ENCODE measurements around the gene ADAMTS2.

ADAMTS2 gene

DNA sequence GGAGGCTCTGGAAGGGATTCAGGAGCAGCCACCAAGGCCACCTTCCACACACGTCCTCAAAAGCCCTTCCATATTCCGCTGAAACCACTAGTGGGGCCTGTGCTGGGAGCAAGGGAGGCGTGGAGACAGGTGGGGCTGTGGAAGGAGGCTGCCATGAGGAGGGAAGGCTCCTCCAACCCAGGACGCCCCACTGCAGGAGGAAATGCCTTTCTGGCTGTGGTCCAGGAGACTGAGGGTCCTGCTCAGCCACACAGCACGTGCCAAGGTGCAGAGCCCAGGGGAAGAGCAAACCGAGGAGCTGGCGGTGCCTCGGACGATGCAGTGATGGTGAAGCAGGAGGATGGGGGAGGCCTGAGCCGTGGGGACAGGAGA lies 49.5 kb downstream of the ADAMTS2 start:
- Histone ChIP-seq H3K4me3 (ENCODE audit: low read length) (no peak overlapping the region), H3K36me3 (ENCODE audit: insufficient read depth, low read length) (no peaks in the 10 kb centered on the region), H3K27me3 (ENCODE audit: insufficient read depth, low read length) (no peaks in the 10 kb centered on the region), H3K9me3 (ENCODE audit: insufficient read depth, low read depth, low read length) (peaks cover 6% of the 10 kb centered on the region; the same call in 1 of the 2 replicates), H3K4me1 (ENCODE audit: insufficient read depth, low read length) (no peaks in the 10 kb centered on the region), H3K27ac (ENCODE audit: low read depth, low read length) (no peak overlapping the region), H3K9ac (ENCODE audit: low read depth, low read length) (no peak overlapping the region)
- 90% methylated on average over 10 of the region's 10 CpGs for WGBS

DNA sequence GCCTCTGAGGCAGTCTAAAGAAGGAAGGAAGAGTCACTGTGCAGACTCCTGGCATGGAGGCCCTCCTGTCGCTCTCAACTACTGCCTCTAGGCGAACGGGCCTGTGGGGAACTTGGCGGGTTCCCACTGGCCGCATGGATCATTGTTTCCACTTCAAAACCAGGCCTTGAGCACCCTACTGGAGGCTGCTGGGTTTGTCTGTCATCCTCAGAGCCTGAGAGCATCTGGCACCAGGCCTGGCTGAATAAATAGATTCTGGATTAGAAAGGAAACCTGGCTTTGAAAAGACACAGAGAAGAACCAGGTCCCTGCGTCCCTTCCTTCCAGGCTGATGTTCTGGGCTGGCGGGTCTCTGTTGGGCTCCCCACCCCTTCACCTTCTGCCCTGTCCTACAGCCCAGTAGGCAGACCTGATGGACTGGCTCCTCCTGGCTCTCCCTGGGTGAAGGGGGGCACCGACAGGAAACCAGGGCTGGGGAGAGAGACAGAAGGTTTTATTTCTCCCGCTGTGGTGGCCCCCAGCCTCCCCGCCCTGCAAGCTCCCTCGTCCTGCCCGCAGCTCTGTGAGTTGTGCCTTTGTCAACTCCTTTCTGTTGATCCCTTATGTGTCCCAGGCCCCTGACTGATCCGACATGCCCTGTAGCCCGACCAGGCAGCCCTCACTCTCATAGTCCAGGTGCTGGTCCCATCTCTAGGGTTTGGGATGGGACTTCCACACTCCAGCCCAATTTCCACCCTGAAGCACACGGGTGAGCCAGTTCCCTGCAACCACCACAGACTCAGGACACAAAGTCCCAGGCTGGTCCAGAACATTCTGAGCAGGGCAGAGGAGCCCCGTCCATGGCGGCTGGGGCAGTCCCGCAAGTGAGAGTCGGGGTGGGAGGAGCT lies 50.1 kb downstream of the ADAMTS2 start:
- no peak overlapping the region for H3K4me3 ChIP-seq (ENCODE audit: low read length)
- H3K9me3 ChIP-seq (ENCODE audit: insufficient read depth, low read depth, low read length) = peaks cover 6% of the 10 kb centered on the region; the same call in 1 of the 2 replicates
- no peaks in the 10 kb centered on the region for H3K4me1 ChIP-seq (ENCODE audit: insufficient read depth, low read length)
- no peak overlapping the region for H3K27ac ChIP-seq (ENCODE audit: low read depth, low read length)
- WGBS = 90% methylated on average over 18 of the region's 19 CpGs
- no peak overlapping the region for H3K9ac ChIP-seq (ENCODE audit: low read depth, low read length)
- H3K36me3 ChIP-seq (ENCODE audit: insufficient read depth, low read length) = no peaks in the 10 kb centered on the region
- no peaks in the 10 kb centered on the region for H3K27me3 ChIP-seq (ENCODE audit: insufficient read depth, low read length)

DNA sequence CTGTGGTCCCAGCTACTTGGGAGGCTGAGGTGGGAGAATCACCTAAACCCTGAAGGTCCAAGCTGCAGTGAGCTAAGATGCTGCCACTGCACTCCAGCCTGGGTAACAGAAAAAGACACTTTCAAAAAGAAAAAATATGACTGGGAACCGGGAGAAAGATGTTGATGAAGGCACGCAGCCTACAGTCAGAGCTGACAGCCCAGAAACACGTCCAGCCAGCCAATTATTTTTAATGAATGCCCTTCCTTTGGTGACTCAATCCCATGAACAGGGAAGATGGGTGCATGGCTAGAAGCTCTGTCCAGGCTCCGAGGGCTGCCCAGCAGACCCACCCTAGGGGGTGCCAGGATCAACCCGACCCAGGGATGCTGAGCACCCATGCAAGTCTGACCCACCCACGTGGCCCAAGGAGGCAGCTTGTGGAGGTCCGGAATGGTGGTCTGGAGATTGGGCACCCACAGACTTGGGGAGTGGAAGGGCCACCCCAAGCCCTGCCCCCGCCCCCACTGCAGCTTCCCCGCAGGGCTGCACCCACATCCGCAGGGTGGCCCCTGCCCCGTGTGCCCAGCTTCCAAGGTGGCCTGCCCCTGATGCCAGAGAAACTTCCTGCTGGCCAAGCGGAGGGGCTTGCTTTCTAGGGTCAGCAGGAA lies 51.0 kb downstream of the ADAMTS2 start:
- no peaks in the 10 kb centered on the region for H3K4me1 ChIP-seq (ENCODE audit: insufficient read depth, low read length)
- peaks cover 6% of the 10 kb centered on the region; the same call in 1 of the 2 replicates for H3K9me3 ChIP-seq (ENCODE audit: insufficient read depth, low read depth, low read length)
- H3K9ac ChIP-seq (ENCODE audit: low read depth, low read length) = no peak overlapping the region
- H3K36me3 ChIP-seq (ENCODE audit: insufficient read depth, low read length) = no peaks in the 10 kb centered on the region
- no peaks in the 10 kb centered on the region for H3K27me3 ChIP-seq (ENCODE audit: insufficient read depth, low read length)
- H3K4me3 ChIP-seq (ENCODE audit: low read length) = no peak overlapping the region
- 95% methylated on average over 12 of the region's 12 CpGs for WGBS
- H3K27ac ChIP-seq (ENCODE audit: low read depth, low read length) = no peak overlapping the region

- no peak overlapping the region for H3K27ac ChIP-seq (ENCODE audit: low read depth, low read length)
- H3K4me1 ChIP-seq (ENCODE audit: insufficient read depth, low read length) = no peaks in the 10 kb centered on the region
- H3K4me3 ChIP-seq (ENCODE audit: low read length) = no peak overlapping the region
- no peaks in the 10 kb centered on the region for H3K27me3 ChIP-seq (ENCODE audit: insufficient read depth, low read length)
- no peaks in the 10 kb centered on the region for H3K36me3 ChIP-seq (ENCODE audit: insufficient read depth, low read length)
- WGBS = 90% methylated on average over 16 of the region's 16 CpGs
- H3K9me3 ChIP-seq (ENCODE audit: insufficient read depth, low read depth, low read length) = no peaks in the 10 kb centered on the region
- no peak overlapping the region for H3K9ac ChIP-seq (ENCODE audit: low read depth, low read length)
Measured at GRCh38 chr5:179292681-179293635, 52.3 kb downstream of the ADAMTS2 start.

GRCh38 chr5:179292202-179292601 lies 53.1 kb downstream of the ADAMTS2 start:
- Histone ChIP-seq H3K27ac (ENCODE audit: low read depth, low read length) (no peak overlapping the region), H3K27me3 (ENCODE audit: insufficient read depth, low read length) (no peaks in the 10 kb centered on the region), H3K4me3 (ENCODE audit: low read length) (no peak overlapping the region), H3K4me1 (ENCODE audit: insufficient read depth, low read length) (no peaks in the 10 kb centered on the region), H3K36me3 (ENCODE audit: insufficient read depth, low read length) (no peaks in the 10 kb centered on the region), H3K9ac (ENCODE audit: low read depth, low read length) (no peak overlapping the region), H3K9me3 (ENCODE audit: insufficient read depth, low read depth, low read length) (no peaks in the 10 kb centered on the region)
- 93% methylated on average over 7 of the region's 7 CpGs for WGBS

DNA sequence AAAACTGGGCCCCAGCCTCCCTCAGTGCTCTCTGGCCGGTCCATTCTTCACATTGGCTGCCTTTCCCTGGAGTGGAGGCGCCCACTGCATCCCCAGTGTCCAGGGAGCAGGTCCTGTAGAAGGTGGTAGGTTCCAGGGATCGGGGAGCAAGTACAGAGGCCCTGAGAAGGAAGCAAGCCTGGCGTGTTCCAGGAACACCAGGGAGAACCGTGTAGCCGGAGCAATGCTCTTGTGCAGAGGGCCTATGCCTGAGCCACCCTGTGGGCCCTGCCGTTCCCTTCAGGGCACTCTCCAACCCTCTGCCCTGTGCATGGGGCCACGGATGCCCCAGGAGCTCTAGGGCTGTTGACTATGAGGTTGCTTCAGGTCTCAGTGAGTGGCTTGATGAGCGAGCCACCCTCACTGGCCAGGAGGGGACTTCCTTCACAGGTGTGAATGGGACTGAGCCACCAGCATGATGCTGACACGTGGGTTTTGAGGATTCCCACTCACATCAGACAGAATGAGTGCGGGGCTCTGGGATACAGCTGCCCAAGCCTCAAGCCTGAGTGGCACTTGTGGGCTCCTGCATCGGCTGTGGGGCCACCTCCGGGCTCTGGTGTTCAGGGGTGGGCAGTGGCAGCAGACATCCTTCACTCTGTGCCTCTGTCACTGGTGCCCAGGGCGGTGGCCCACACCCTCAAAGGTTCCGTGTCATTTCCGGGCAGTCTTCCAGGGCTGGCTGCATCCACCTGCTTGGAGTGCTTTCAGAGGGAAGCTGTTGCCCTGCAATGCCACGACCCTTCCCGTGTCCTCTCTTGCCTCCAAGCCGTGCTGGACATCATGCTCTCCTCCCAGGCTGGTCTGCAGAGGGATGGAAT lies 54.4 kb downstream of the ADAMTS2 start:
- H3K4me1 ChIP-seq (ENCODE audit: insufficient read depth, low read length) = no peaks in the 10 kb centered on the region
- no peak overlapping the region for H3K27ac ChIP-seq (ENCODE audit: low read depth, low read length)
- WGBS = 93% methylated on average over 19 of the region's 19 CpGs

DNA sequence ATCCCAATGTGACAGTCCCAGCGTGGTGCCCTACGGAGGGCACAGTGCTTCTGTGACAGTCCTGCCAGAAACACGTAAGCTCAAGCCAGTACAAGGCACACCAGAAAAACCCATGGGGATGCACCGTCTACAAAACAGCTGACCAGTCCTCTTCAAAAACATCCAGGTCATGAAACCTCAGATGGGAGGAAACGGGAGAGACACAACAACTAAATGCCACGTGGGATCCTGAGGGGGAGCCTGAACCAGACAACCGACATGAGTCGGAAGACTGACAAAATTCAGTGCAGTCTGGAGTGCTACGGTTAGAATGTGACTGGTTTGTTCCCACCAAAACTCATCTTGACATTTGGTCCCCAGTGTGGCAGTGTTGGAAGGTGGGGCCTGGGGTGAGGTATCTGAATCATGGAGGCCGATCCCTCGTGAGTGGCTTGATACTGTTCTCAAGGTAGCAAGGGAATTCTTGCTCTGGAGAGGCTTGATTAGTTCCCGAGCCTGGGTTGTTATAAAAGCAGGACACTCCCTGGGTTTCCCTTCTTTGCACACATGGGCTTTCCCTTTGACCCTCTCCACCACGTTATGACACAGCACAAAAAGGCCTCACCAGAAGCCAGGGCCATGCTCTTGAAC lies 55.4 kb downstream of the ADAMTS2 start:
- Histone ChIP-seq H3K9ac (ENCODE audit: low read depth, low read length) (no peak overlapping the region), H3K36me3 (ENCODE audit: insufficient read depth, low read length) (no peaks in the 10 kb centered on the region), H3K4me1 (ENCODE audit: insufficient read depth, low read length) (no peaks in the 10 kb centered on the region), H3K27me3 (ENCODE audit: insufficient read depth, low read length) (no peaks in the 10 kb centered on the region), H3K27ac (ENCODE audit: low read depth, low read length) (no peak overlapping the region), H3K4me3 (ENCODE audit: low read length) (no peak overlapping the region), H3K9me3 (ENCODE audit: insufficient read depth, low read depth, low read length) (no peaks in the 10 kb centered on the region)
- 88% methylated on average over 13 of the region's 13 CpGs for WGBS

More for the DNA sequence above, 54.4 kb downstream of the ADAMTS2 start:
- H3K4me3 ChIP-seq (ENCODE audit: low read length) = no peak overlapping the region
- H3K36me3 ChIP-seq (ENCODE audit: insufficient read depth, low read length) = no peaks in the 10 kb centered on the region
- no peaks in the 10 kb centered on the region for H3K9me3 ChIP-seq (ENCODE audit: insufficient read depth, low read depth, low read length)
- no peak overlapping the region for H3K9ac ChIP-seq (ENCODE audit: low read depth, low read length)
- no peaks in the 10 kb centered on the region for H3K27me3 ChIP-seq (ENCODE audit: insufficient read depth, low read length)

GRCh38 chr5:179288809-179289185 lies 56.5 kb downstream of the ADAMTS2 start:
- H3K27ac ChIP-seq (ENCODE audit: low read depth, low read length) = no peak overlapping the region
- no peak overlapping the region for H3K9ac ChIP-seq (ENCODE audit: low read depth, low read length)
- H3K4me3 ChIP-seq (ENCODE audit: low read length) = no peak overlapping the region
- no peaks in the 10 kb centered on the region for H3K4me1 ChIP-seq (ENCODE audit: insufficient read depth, low read length)
- no peaks in the 10 kb centered on the region for H3K36me3 ChIP-seq (ENCODE audit: insufficient read depth, low read length)
- no peaks in the 10 kb centered on the region for H3K27me3 ChIP-seq (ENCODE audit: insufficient read depth, low read length)
- WGBS = 94% methylated on average over 11 of the region's 11 CpGs
- no peaks in the 10 kb centered on the region for H3K9me3 ChIP-seq (ENCODE audit: insufficient read depth, low read depth, low read length)

GRCh38 chr5:179288101-179288808 lies 57.0 kb downstream of the ADAMTS2 start:
- no peaks in the 10 kb centered on the region for H3K4me1 ChIP-seq (ENCODE audit: insufficient read depth, low read length)

More at GRCh38 chr5:179288101-179288808, 57.0 kb downstream of the ADAMTS2 start:
- Histone ChIP-seq H3K27me3 (ENCODE audit: insufficient read depth, low read length) (no peaks in the 10 kb centered on the region), H3K27ac (ENCODE audit: low read depth, low read length) (no peak overlapping the region), H3K4me3 (ENCODE audit: low read length) (no peak overlapping the region), H3K9ac (ENCODE audit: low read depth, low read length) (no peak overlapping the region), H3K36me3 (ENCODE audit: insufficient read depth, low read length) (no peaks in the 10 kb centered on the region), H3K9me3 (ENCODE audit: insufficient read depth, low read depth, low read length) (no peaks in the 10 kb centered on the region)
- 94% methylated on average over 21 of the region's 21 CpGs for WGBS
